Superior temporal gyrus (tissue), 1 donor: ENCODE results near the gene BTBD9.

Experiments used
- DNase-seq: peaks from one replicate; pipeline ENCODE4 v3.0.0-alpha.2; 2016; ENCODE audit errors: extremely low spot score

The BTBD9 gene

GRCh38 chr6:38555606-38556005, 84.1 kb downstream of the BTBD9 start:
- no peak for DNase-seq

GRCh38 chr6:38554700-38555413, 84.9 kb downstream of the BTBD9 start:
- DNase-seq: peak; percentile 19

DNA sequence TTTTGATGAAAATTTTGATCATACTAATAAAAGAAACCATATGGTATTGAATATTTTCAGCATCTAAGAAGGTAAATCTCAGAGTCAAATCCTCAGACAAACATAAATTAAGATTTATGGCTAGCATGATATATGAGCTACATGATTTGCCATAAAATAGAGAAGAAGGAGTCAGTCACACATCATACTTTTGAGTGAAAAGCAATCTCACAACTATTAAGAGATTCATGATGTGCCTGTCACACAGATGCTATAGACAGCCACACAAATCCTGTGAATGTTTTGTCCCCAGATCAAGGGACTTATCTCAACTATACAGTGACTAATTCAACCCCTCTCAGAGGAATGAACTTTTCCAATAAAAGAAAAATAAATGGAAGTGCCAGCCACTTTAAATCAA, 85.7 kb downstream of the BTBD9 start:
- no peak for DNase-seq

- DNase-seq: no peak
These were observed 87.6 kb downstream of the BTBD9 start for GRCh38 chr6:38552121-38552520.

- DNase-seq: no peak
These were observed 89.9 kb downstream of the BTBD9 start for GRCh38 chr6:38549795-38550194.

GRCh38 chr6:38549180-38549579, 90.5 kb downstream of the BTBD9 start:
- no peak for DNase-seq

- DNase-seq: no peak
These were observed 96.7 kb downstream of the BTBD9 start for GRCh38 chr6:38543022-38543421.

GRCh38 chr6:38542031-38542430, 97.7 kb downstream of the BTBD9 start:
- DNase-seq: no peak

GRCh38 chr6:38533064-38533463, 106.7 kb downstream of the BTBD9 start:
- DNase-seq: no peak

DNA sequence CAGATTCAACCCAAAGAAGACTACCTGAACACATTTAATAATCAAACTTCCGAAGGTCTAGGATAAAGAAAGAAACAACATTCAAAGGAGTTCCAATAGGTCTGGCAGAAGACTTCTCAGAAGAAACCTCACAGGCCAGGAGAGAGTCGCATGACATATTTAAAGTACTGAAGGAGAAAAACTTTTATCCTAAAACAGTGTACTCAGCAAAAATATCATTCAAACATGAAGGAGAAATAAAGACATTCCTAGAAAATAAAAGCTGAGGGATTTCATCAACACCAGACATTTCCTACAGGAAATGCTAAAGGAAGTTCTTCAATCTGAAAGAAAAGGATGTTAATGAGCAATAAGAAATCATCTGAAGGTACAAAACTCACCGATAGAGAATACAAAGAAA, 108.6 kb downstream of the BTBD9 start:
- DNase-seq: no peak

- DNase-seq: no peak
These were observed 111.3 kb downstream of the BTBD9 start for GRCh38 chr6:38528196-38528965.

DNA sequence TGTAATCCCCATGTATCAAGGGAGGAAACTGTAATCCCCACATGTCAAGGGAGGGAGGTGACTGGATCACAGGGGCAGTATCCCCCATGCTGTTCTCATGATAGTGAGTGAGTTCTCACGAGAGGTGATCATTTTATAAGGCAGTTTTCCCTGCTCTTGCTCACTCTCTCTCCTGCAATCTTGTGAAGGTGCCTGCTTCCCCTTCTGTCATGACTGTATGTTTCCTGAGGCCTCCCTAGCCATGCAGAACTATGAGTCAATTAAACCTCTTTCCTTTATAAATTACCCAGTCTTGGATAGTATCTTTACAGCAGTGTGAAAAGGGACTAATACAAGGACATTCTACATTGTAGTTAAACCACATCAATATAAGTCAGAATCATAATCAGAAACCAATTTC, 112.4 kb downstream of the BTBD9 start:
- DNase-seq: no peak

DNA sequence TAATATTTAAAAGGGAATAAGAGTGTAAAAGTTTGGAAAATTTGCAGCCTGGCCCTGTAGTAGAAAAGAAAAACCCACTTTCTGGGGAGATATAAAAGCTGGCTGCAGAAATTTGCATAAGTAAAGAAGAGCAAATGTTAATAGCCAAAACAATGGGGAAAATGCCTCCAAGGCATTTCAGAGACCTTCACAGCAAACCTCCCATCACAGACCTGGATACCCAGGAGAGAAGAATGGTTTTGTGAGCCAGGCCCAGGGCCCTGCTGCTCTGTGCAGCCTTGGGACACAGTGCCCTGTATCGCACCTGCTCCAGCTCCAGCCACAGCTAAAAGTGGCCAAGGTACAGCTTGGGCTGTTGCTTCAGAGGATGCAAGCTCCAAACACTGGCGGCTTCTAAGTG, 113.8 kb downstream of the BTBD9 start:
- no peak for DNase-seq

DNA sequence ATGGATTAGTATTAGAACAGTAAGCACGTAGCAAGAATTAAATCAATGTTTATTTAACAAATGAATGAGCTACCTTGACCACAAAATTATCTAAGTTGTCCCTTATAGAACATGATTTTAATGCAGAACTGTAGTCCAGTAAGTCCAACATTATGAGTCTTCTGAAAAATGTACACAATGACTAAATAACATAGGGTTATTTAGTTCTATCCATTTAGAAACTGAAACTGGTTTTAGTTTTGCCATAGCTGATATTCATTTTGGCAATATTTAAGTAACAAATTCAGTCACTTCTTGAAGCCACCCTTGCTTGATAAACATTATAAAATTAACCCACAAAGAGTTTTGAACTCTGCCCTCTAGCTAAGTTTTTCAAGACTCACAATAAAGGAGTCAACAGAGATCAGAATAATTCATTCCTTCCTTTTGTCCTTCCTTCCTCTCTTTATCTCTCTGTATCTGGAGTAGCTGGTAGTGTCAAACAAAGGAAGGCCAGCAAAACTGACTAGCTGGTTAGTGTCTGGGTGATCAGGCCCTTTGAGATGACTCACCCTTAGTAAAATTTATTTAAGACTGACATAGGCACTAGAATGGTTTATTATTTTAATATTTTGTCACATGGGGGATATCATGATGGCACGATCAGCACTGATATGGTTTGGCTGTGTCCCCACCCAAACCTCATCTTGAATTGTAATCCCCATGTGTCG, 115.1 kb downstream of the BTBD9 start:
- no peak for DNase-seq

- no peak for DNase-seq
These were observed 117.4 kb downstream of the BTBD9 start for GRCh38 chr6:38522322-38522721.

GRCh38 chr6:38518511-38519304, 121.0 kb downstream of the BTBD9 start:
- DNase-seq: no peak

- no peak for DNase-seq
These were observed 122.7 kb downstream of the BTBD9 start for GRCh38 chr6:38517005-38517404.

- no peak for DNase-seq
These were observed 125.3 kb downstream of the BTBD9 start for GRCh38 chr6:38514399-38514798.

DNA sequence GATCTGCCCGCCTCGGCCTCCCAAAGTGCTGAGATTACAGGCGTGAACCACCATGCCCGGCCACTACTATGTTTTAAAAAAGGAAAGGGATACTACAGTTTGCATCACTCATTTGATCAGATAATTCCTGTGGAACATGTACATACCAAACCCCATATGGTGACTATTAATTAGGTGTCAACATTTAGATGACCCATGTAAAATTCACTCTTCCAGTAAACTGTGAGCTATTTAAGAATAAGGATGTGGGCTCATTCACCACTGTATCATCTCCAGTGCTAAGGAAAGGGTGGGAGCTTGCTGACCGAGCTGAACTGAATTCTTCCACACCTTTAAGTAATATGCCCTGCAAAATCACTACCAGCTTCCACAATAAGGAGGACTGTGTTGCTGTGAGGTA, 127.5 kb downstream of the BTBD9 start:
- no peak for DNase-seq

DNA sequence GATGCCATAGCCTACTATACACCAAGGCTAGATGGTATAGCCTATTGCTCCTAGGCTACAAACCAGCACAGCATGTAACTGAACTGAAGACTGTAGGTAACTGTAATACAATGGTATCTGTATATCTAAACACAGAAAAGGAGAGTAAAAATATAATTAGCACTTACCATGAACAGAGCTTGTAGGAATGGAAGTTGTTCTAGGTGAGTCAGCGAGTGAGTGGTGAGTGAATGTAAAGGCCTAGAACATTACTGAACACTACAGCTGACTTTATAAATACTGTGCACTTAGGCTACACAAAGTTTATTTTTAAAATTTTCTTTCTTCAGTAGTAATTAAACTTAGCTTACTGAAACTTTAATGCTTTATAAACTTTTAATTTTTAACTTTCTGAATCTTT, 129.5 kb downstream of the BTBD9 start:
- DNase-seq: no peak

- DNase-seq: no peak
These were observed 130.0 kb downstream of the BTBD9 start for GRCh38 chr6:38509713-38510112.

GRCh38 chr6:38508894-38509293, 130.8 kb downstream of the BTBD9 start:
- DNase-seq: no peak
